GM23338 (cell line): ENCODE data around the gene ORC2. TPM values are rescaled to one million over a fixed set of nuclear protein-coding genes. Genes with fewer than 3 reads are reported as not detected.

ENCODE experiments used
- ATAC-seq: fragments of 200-7000 bp; cut with Tn5 transposase; 3 replicates; pipeline ENCODE4 v1.9.1; 2020
- DNase-seq: peaks from one replicate; pipeline ENCODE4 v3.0.0-alpha.2; 2015; ENCODE audit warnings: low spot score
- H2AFZ ChIP-seq: fragments of 200-600 bp; sonication (generic); 2 replicates; pipeline ENCODE4 v1.8.0; 2016; ENCODE audit warnings: antibody characterized with exemption, mild to moderate bottlenecking, moderate library complexity
- H3F3A ChIP-seq: fragments of 200-600 bp; sonication (generic); replicated peaks from 2 replicates; pipeline ENCODE4 v1.8.0; 2017; ENCODE audit warnings: antibody characterized with exemption, mixed run types, low read depth
- H3K27ac ChIP-seq: fragments of 200-600 bp; sonication (generic); 2 replicates; pipeline ENCODE4 v1.6.1; 2016; ENCODE audit warnings: low read depth
- H3K27me3 ChIP-seq: fragments of 200-600 bp; sonication (generic); 2 replicates; pipeline ENCODE4 v1.8.0; 2016; ENCODE audit warnings: mild to moderate bottlenecking, mixed run types, moderate library complexity; ENCODE audit not compliant: insufficient read depth
- H3K36me3 ChIP-seq: fragments of 200-600 bp; sonication (generic); 2 replicates; pipeline ENCODE4 v1.8.0; 2016; ENCODE audit warnings: mild to moderate bottlenecking; ENCODE audit not compliant: insufficient read depth
- H3K4me1 ChIP-seq: fragments of 200-600 bp; sonication (generic); 2 replicates; pipeline ENCODE4 v1.8.0; 2016; ENCODE audit warnings: mild to moderate bottlenecking, moderate library complexity; ENCODE audit not compliant: insufficient read depth
- H3K4me2 ChIP-seq: fragments of 200-600 bp; sonication (generic); 2 replicates; pipeline ENCODE4 v1.7.1; 2017; ENCODE audit warnings: mixed run types
- H3K4me3 ChIP-seq: fragments of 200-600 bp; sonication (generic); 2 replicates; pipeline ENCODE4 v1.6.1; 2016; ENCODE audit warnings: mixed run types
- H3K79me2 ChIP-seq: fragments of 200-600 bp; sonication (generic); replicated peaks from 2 replicates; pipeline ENCODE4 v1.8.0; 2017; ENCODE audit warnings: mild to moderate bottlenecking; ENCODE audit not compliant: insufficient read depth
- H3K9me2 ChIP-seq: fragments of 200-600 bp; sonication (generic); 2 replicates; pipeline ENCODE4 v1.8.0; 2017; ENCODE audit not compliant: insufficient read depth
- H4K20me1 ChIP-seq: fragments of 200-600 bp; sonication (generic); replicated peaks from 2 replicates; pipeline ENCODE4 v1.8.0; 2017; ENCODE audit warnings: mild to moderate bottlenecking; ENCODE audit not compliant: insufficient read depth
- H3K27ac Mint-ChIP-seq: 2 replicates; pipeline ENCODE4 v1.8.0; 2020; ENCODE audit warnings: inconsistent platforms, mild to moderate bottlenecking, moderate library complexity, mixed read lengths
- H3K27me3 Mint-ChIP-seq: 3 replicates; pipeline ENCODE4 v1.8.0; 2022; ENCODE audit warnings: low read depth, mild to moderate bottlenecking, moderate library complexity, mixed read lengths, inconsistent platforms; ENCODE audit not compliant: insufficient read depth, poor library complexity
- H3K36me3 Mint-ChIP-seq: 3 replicates; pipeline ENCODE4 v1.8.0; 2021; ENCODE audit warnings: low read depth, mild to moderate bottlenecking, inconsistent platforms, moderate library complexity, mixed read lengths
- H3K4me1 Mint-ChIP-seq: 3 replicates; pipeline ENCODE4 v1.8.0; 2020; ENCODE audit warnings: mild to moderate bottlenecking, inconsistent platforms, mixed read lengths
- H3K4me3 Mint-ChIP-seq: 3 replicates; pipeline ENCODE4 v1.8.0; 2021; ENCODE audit warnings: moderate library complexity, mild to moderate bottlenecking, inconsistent platforms, mixed read lengths
- H3K9me3 Mint-ChIP-seq: 3 replicates; pipeline ENCODE4 v1.8.0; 2020; ENCODE audit warnings: moderate library complexity, mild to moderate bottlenecking, inconsistent platforms, mixed read lengths
- EZH2 ChIP-seq: fragments of 200-600 bp; sonication (generic); IDR thresholded peaks from one replicate; pipeline ENCODE4 v1.8.0; 2017; ENCODE audit warnings: antibody characterized with exemption, mild to moderate bottlenecking, low read depth; ENCODE audit not compliant: unreplicated experiment
- EZH2phosphoT487 ChIP-seq: fragments of 200-600 bp; sonication (generic); IDR thresholded peaks from one replicate; pipeline ENCODE4 v1.8.1; 2018; ENCODE audit warnings: antibody characterized with exemption; ENCODE audit not compliant: unreplicated experiment
- NANOG ChIP-seq: IDR thresholded peaks from 2 replicates; pipeline ENCODE4 v1.6.1; 2016; ENCODE audit warnings: antibody characterized with exemption, borderline replicate concordance
- POLR2AphosphoS5 ChIP-seq: IDR thresholded peaks from 2 replicates; pipeline ENCODE4 v1.6.1; 2016; ENCODE audit warnings: antibody characterized with exemption, low read depth
- STAT1 ChIP-seq: IDR thresholded peaks from one replicate; pipeline ENCODE4 v1.6.1; 2016; ENCODE audit warnings: antibody characterized with exemption; ENCODE audit not compliant: unreplicated experiment
- ZNF114 ChIP-seq: fragments of 250-450 bp; sonication (Bioruptor Pico); IDR thresholded peaks from 2 replicates; pipeline ENCODE4 v1.5.0; 2020; ENCODE audit warnings: mild to moderate bottlenecking, moderate library complexity
- polyA plus RNA-seq: library from polyadenylated mRNA; unstranded; fragments of >200 nt; fragmentation: Nextera tagmentation; extraction: Ambion mirVana; gene quantifications from 2 replicates; pipeline ENCODE4 v1.2.1, GENCODE V29; 2016
- total RNA-seq: library from RNA; depleted of rRNA; stranded (reverse); fragments of >200 nt; shearing (Covaris generic); gene quantifications from 2 replicates; pipeline ENCODE4 v1.2.3, GENCODE V29; 2014
- TF ChIP-seq, protein P1 (sequence below): IDR thresholded peaks from one replicate; pipeline ENCODE4 v1.6.1; 2018; ENCODE audit warnings: antibody characterized with exemption; ENCODE audit not compliant: unreplicated experiment
- TF ChIP-seq, protein P2 (sequence below): fragments of 250-450 bp; sonication (Bioruptor Pico); IDR thresholded peaks from 2 replicates; pipeline ENCODE4 v1.5.0; 2020; ENCODE audit warnings: mild to moderate bottlenecking, moderate library complexity
- TF ChIP-seq, protein P3 (sequence below), 2 experiments: fragments of 200-600 bp in 1 of 2; sonication (generic) in 1 of 2; conservative IDR thresholded peaks; 2 replicates each; pipeline versions ENCODE4 v1.5.1 to v1.6.1; 2016 to 2017; ENCODE audit warnings: antibody characterized with exemption in 2 of 2, low read depth in 2 of 2, mild to moderate bottlenecking in 2 of 2, moderate library complexity in 1 of 2

The ORC2 gene
- total and polyA plus RNA-seq, 2 experiments from 2014 or later: 26.1 to 42.0 TPM

DNA sequence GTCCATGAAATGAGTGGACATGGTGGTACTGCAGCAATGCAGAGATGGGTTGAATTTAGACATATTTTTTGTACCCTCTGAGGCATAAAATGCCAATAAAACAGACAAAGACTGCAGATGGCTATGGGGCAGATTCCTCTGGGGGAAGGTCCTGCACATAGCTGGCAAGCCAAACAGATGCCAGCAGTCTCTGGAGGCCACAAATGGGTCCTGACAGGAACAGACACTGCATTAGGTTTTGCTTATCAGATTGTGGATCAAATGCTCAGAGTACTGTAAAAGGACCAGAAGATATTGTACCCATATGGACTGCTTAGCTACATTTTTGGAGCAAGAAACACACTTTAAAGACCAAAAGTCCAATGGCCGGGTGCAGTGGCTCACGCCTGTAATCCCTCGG lies 40.9 kb upstream of the ORC2 start (continued):
- TF ChIP-seq, protein P1, sequence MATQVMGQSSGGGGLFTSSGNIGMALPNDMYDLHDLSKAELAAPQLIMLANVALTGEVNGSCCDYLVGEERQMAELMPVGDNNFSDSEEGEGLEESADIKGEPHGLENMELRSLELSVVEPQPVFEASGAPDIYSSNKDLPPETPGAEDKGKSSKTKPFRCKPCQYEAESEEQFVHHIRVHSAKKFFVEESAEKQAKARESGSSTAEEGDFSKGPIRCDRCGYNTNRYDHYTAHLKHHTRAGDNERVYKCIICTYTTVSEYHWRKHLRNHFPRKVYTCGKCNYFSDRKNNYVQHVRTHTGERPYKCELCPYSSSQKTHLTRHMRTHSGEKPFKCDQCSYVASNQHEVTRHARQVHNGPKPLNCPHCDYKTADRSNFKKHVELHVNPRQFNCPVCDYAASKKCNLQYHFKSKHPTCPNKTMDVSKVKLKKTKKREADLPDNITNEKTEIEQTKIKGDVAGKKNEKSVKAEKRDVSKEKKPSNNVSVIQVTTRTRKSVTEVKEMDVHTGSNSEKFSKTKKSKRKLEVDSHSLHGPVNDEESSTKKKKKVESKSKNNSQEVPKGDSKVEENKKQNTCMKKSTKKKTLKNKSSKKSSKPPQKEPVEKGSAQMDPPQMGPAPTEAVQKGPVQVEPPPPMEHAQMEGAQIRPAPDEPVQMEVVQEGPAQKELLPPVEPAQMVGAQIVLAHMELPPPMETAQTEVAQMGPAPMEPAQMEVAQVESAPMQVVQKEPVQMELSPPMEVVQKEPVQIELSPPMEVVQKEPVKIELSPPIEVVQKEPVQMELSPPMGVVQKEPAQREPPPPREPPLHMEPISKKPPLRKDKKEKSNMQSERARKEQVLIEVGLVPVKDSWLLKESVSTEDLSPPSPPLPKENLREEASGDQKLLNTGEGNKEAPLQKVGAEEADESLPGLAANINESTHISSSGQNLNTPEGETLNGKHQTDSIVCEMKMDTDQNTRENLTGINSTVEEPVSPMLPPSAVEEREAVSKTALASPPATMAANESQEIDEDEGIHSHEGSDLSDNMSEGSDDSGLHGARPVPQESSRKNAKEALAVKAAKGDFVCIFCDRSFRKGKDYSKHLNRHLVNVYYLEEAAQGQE: no peak
- TF ChIP-seq EZH2phosphoT487: no peak

DNA sequence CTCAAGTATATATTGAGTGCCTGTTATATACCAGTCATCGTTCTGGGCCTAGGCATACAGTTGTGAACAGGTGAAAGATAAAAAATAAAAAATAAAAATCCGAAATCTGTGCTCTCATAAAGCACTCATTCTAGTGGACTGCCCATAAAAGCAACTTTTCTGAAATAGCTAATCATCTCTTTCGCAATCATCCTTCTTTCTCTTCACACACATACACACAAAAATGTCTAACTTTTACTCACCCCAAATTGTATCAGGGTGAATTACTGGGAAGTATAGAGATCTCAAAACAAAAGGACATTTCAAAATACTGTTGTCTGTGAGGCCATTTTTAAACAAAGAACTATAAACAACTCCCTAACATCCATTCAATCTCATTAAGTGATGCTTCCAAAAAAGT lies 29.6 kb upstream of the ORC2 start:
- no peaks in the 10 kb centered on the region for H3K79me2 ChIP-seq
- H3K27me3 Mint-ChIP-seq: no peaks in the 10 kb centered on the region
- DNase-seq (no peak), ATAC-seq (no peak)
- peaks cover 7% of the 10 kb centered on the region; the same call in 1 of the 3 replicates for H3K36me3 Mint-ChIP-seq
- no peaks in the 10 kb centered on the region for H3K27me3 ChIP-seq
- no peaks in the 10 kb centered on the region for H4K20me1 ChIP-seq
- no peak overlapping the region for H3K4me3 Mint-ChIP-seq
- no peak overlapping the region for H2AFZ ChIP-seq
- no peak overlapping the region for H3K27ac Mint-ChIP-seq
- no peak overlapping the region for H3K4me3 ChIP-seq
- H3F3A ChIP-seq: no peaks in the 10 kb centered on the region
- H3K9me3 Mint-ChIP-seq: no peaks in the 10 kb centered on the region
- no peaks in the 10 kb centered on the region for H3K4me1 ChIP-seq
- H3K9me2 ChIP-seq: no peaks in the 10 kb centered on the region
- no peak overlapping the region for H3K4me2 ChIP-seq
- no peaks in the 10 kb centered on the region for H3K4me1 Mint-ChIP-seq
- H3K27ac ChIP-seq: no peak overlapping the region
- H3K36me3 ChIP-seq: no peaks in the 10 kb centered on the region
- TF ChIP-seq, protein P1: no peak
- no peak for TF ChIP-seq NANOG
- no peak for TF ChIP-seq EZH2
- no peak for TF ChIP-seq STAT1
- TF ChIP-seq EZH2phosphoT487: no peak
- no peak for TF ChIP-seq POLR2AphosphoS5
- TF ChIP-seq, protein P2, sequence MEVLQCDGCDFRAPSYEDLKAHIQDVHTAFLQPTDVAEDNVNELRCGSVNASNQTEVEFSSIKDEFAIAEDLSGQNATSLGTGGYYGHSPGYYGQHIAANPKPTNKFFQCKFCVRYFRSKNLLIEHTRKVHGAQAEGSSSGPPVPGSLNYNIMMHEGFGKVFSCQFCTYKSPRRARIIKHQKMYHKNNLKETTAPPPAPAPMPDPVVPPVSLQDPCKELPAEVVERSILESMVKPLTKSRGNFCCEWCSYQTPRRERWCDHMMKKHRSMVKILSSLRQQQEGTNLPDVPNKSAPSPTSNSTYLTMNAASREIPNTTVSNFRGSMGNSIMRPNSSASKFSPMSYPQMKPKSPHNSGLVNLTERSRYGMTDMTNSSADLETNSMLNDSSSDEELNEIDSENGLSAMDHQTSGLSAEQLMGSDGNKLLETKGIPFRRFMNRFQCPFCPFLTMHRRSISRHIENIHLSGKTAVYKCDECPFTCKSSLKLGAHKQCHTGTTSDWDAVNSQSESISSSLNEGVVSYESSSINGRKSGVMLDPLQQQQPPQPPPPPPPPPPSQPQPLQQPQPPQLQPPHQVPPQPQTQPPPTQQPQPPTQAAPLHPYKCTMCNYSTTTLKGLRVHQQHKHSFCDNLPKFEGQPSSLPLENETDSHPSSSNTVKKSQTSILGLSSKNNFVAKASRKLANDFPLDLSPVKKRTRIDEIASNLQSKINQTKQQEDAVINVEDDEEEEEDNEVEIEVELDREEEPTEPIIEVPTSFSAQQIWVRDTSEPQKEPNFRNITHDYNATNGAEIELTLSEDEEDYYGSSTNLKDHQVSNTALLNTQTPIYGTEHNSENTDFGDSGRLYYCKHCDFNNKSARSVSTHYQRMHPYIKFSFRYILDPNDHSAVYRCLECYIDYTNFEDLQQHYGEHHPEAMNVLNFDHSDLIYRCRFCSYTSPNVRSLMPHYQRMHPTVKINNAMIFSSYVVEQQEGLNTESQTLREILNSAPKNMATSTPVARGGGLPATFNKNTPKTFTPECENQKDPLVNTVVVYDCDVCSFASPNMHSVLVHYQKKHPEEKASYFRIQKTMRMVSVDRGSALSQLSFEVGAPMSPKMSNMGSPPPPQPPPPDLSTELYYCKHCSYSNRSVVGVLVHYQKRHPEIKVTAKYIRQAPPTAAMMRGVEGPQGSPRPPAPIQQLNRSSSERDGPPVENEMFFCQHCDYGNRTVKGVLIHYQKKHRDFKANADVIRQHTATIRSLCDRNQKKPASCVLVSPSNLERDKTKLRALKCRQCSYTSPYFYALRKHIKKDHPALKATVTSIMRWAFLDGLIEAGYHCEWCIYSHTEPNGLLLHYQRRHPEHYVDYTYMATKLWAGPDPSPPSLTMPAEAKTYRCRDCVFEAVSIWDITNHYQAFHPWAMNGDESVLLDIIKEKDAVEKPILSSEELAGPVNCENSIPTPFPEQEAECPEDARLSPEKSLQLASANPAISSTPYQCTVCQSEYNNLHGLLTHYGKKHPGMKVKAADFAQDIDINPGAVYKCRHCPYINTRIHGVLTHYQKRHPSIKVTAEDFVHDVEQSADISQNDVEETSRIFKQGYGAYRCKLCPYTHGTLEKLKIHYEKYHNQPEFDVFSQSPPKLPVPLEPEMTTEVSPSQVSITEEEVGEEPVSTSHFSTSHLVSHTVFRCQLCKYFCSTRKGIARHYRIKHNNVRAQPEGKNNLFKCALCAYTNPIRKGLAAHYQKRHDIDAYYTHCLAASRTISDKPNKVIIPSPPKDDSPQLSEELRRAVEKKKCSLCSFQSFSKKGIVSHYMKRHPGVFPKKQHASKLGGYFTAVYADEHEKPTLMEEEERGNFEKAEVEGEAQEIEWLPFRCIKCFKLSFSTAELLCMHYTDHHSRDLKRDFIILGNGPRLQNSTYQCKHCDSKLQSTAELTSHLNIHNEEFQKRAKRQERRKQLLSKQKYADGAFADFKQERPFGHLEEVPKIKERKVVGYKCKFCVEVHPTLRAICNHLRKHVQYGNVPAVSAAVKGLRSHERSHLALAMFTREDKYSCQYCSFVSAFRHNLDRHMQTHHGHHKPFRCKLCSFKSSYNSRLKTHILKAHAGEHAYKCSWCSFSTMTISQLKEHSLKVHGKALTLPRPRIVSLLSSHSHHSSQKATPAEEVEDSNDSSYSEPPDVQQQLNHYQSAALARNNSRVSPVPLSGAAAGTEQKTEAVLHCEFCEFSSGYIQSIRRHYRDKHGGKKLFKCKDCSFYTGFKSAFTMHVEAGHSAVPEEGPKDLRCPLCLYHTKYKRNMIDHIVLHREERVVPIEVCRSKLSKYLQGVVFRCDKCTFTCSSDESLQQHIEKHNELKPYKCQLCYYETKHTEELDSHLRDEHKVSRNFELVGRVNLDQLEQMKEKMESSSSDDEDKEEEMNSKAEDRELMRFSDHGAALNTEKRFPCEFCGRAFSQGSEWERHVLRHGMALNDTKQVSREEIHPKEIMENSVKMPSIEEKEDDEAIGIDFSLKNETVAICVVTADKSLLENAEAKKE (CRISPR knock-in tag): no peak
- TF ChIP-seq, protein P3, sequence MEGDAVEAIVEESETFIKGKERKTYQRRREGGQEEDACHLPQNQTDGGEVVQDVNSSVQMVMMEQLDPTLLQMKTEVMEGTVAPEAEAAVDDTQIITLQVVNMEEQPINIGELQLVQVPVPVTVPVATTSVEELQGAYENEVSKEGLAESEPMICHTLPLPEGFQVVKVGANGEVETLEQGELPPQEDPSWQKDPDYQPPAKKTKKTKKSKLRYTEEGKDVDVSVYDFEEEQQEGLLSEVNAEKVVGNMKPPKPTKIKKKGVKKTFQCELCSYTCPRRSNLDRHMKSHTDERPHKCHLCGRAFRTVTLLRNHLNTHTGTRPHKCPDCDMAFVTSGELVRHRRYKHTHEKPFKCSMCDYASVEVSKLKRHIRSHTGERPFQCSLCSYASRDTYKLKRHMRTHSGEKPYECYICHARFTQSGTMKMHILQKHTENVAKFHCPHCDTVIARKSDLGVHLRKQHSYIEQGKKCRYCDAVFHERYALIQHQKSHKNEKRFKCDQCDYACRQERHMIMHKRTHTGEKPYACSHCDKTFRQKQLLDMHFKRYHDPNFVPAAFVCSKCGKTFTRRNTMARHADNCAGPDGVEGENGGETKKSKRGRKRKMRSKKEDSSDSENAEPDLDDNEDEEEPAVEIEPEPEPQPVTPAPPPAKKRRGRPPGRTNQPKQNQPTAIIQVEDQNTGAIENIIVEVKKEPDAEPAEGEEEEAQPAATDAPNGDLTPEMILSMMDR (conservative IDR thresholded peaks at IDR 0.05; ENCODE audit: low read depth in 2 of 2): no peak
- TF ChIP-seq ZNF114 (CRISPR knock-in tag): no peak
